Uterus (tissue), 4 donors: ENCODE results near the gene OR10G4. TPM values are rescaled to one million over a fixed set of nuclear protein-coding genes. Genes with fewer than 3 reads are reported as not detected.

Experiments
- DNase-seq, 2 donors: peaks; one replicate each; pipeline ENCODE4 v3.0.0-alpha.2; 2019 to 2020
- H3K27ac ChIP-seq, 2 donors: fragments of 200-600 bp; sonication (generic); 1 replicate in 1 of 2; 2 replicates in 1 of 2; pipeline ENCODE4 v1.5.1; 2016 to 2018
- H3K27me3 ChIP-seq, 2 donors: fragments of 200-600 bp; sonication (generic); one replicate each; pipeline ENCODE4 v1.5.1; 2018 to 2019; ENCODE audit warnings: control low read depth in 1 of 2
- H3K36me3 ChIP-seq, 2 donors: fragments of 200-600 bp; sonication (generic); one replicate each; pipeline ENCODE4 v1.5.1; 2019; ENCODE audit warnings: control low read depth in 1 of 2
- H3K4me1 ChIP-seq, 2 donors: fragments of 200-600 bp; sonication (generic); one replicate each; pipeline ENCODE4 v1.5.1; 2018 to 2019; ENCODE audit warnings: control low read depth in 1 of 2
- H3K4me3 ChIP-seq, 2 donors: fragments of 200-600 bp; sonication (generic); 1 replicate in 1 of 2; 2 replicates in 1 of 2; pipeline ENCODE4 v1.5.1; 2018 to 2019; ENCODE audit warnings: mild to moderate bottlenecking in 1 of 2
- H3K9me3 ChIP-seq, 2 donors: fragments of 200-600 bp; sonication (generic); one replicate each; pipeline ENCODE4 v1.5.1; 2019; ENCODE audit warnings: control low read depth in 1 of 2
- CTCF ChIP-seq, 4 experiments: fragments of 200-600 bp in 2 of 4; fragments of 450-650 bp in 2 of 4; sonication (generic) in 2 of 4; IDR thresholded peaks; one replicate each; pipeline ENCODE4 v1.5.1; 2016 to 2019; ENCODE audit warnings: antibody characterized with exemption in 4 of 4, mild to moderate bottlenecking in 2 of 4, moderate library complexity in 1 of 4
- POLR2A ChIP-seq, 2 donors: fragments of 450-650 bp; IDR thresholded peaks; one replicate each; pipeline ENCODE4 v1.6.1; 2016; ENCODE audit warnings: antibody characterized with exemption in 2 of 2, mild to moderate bottlenecking in 1 of 2, moderate library complexity in 1 of 2
- intact Hi-C: fragments of 100-400 bp; cut with DNase I; formaldehyde crosslinking; loops from one replicate; pipeline ENCODE4 v1.15.1; 2023; ENCODE audit warnings: low total_unique reads
- total RNA-seq, 4 donors: library from RNA; depleted of rRNA in 3 of 4; stranded (reverse); fragments of >200 nt in 3 of 4; gene quantifications; one replicate each; pipeline versions ENCODE4 v1.1.0 to v1.2.4, GENCODE V29; 2014 to 2023
- donor health status: DM: yes; HTN: yes; CAD: no.

OR10G4 gene
- total RNA-seq, 4 donors from 2014 or later, result 0.28 TPM; not detected in 3

- no peak overlapping the region for H3K27ac ChIP-seq
- TF ChIP-seq CTCF (IDR thresholded peaks at IDR 0.05) (no peak), POLR2A (IDR thresholded peaks at IDR 0.05) (no peak)
- DNase-seq, result no peak
- no peaks in the 10 kb centered on the region for H3K36me3 ChIP-seq
- H3K9me3 ChIP-seq, result no peaks in the 10 kb centered on the region
- intact Hi-C loops, result no loop called here
- H3K4me1 ChIP-seq, result no peaks in the 10 kb centered on the region
- no peaks in the 10 kb centered on the region for H3K27me3 ChIP-seq
- H3K4me3 ChIP-seq, result no peak overlapping the region
Observed at GRCh38 chr11:124043420-124043819, 30.6 kb downstream of the OR10G4 start.

GRCh38 chr11:124050748-124051147, 38.0 kb downstream of the OR10G4 start:
- intact Hi-C loops, result no loop called here
- Histone ChIP-seq H3K27ac (no peak overlapping the region), H3K36me3 (no peaks in the 10 kb centered on the region), H3K4me1 (no peaks in the 10 kb centered on the region), H3K27me3 (no peaks in the 10 kb centered on the region), H3K4me3 (no peak overlapping the region), H3K9me3 (no peaks in the 10 kb centered on the region)
- DNase-seq, result no peak
- TF ChIP-seq POLR2A (IDR thresholded peaks at IDR 0.05), result no peak
- no peak for TF ChIP-seq CTCF (IDR thresholded peaks at IDR 0.05)

DNA sequence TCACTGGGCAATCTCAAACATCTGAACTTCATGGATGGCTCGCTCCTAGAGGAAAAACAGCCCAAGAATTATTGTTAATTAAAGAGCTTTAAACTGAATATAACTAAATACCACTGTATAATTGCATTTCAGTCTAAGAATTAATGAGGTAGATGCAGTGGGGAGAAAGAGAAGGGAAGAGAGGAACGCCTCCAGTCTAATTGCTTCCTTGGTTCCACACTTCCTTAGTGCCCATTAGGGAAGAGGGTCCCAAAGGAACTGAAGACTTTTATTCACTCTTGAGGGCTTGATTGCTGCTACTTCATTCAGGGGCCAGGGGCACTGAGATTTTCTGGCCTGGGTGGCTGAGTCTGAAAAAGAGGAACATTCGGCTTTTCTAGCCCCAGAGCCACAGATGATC, 40.2 kb downstream of the OR10G4 start:
- H3K4me3 ChIP-seq, result no peak overlapping the region
- intact Hi-C loops, result no loop called here
- no peaks in the 10 kb centered on the region for H3K9me3 ChIP-seq
- TF ChIP-seq POLR2A (IDR thresholded peaks at IDR 0.05) (no peak), CTCF (IDR thresholded peaks at IDR 0.05) (no peak)
- H3K27me3 ChIP-seq, result no peaks in the 10 kb centered on the region
- no peak overlapping the region for H3K27ac ChIP-seq
- no peak for DNase-seq
- no peaks in the 10 kb centered on the region for H3K4me1 ChIP-seq
- no peaks in the 10 kb centered on the region for H3K36me3 ChIP-seq

Other genes starting within 250 kb of the OR10G4 start
- gene OR6M1, start 206.6 kb upstream of the OR10G4 start, total RNA-seq, result not detected
- gene TMEM225, start 127.3 kb upstream of the OR10G4 start, total RNA-seq, result not detected
- gene OR8D4, start 110.8 kb upstream of the OR10G4 start, total RNA-seq, result under 1 TPM in 1 of 4 donors, not detected in 3; 0.07 TPM
- gene OR4D5, start 73.4 kb upstream of the OR10G4 start, total RNA-seq, result not detected
- gene OR6T1, start 69.2 kb upstream of the OR10G4 start, total RNA-seq, result not detected
- not detected for gene OR10S1, start 35.2 kb upstream of the OR10G4 start, total RNA-seq
- gene OR10G6, start 17.8 kb upstream of the OR10G4 start, total RNA-seq, result not detected
- gene OR10G9, start 10.0 kb downstream of the OR10G4 start, total RNA-seq, result under 1 TPM in 1 of 4 donors, not detected in 3; 0.83 TPM
- not detected for gene OR10G8, start 13.8 kb downstream of the OR10G4 start, total RNA-seq
- gene OR10G7, start 28.3 kb downstream of the OR10G4 start, total RNA-seq, result not detected
- 10 to 100 TPM; 10.9 to 31.0 (median 15.0) TPM for gene VWA5A, start 102.5 kb downstream of the OR10G4 start, total RNA-seq
- not detected for gene OR10D3, start 170.3 kb downstream of the OR10G4 start, total RNA-seq
- gene OR8G1, start 228.1 kb downstream of the OR10G4 start, total RNA-seq, result not detected
- not detected for gene OR8G5, start 243.4 kb downstream of the OR10G4 start, total RNA-seq